Esophagus (tissue), 2 donors: Measurements from ENCODE around the gene LARGE1. TPM values are rescaled to one million over a fixed set of nuclear protein-coding genes. Genes with fewer than 3 reads are reported as not detected.

Experiments used
- H3K27ac ChIP-seq, 2 donors: one replicate each; pipeline ENCODE4 v1.5.1; 2013; ENCODE audit warnings: low read depth in 2 of 2, mild to moderate bottlenecking in 2 of 2, inconsistent platforms in 1 of 2, low read length in 1 of 2, moderate library complexity in 1 of 2
- H3K27me3 ChIP-seq, 2 donors: one replicate each; pipeline ENCODE4 v1.6.1; 2013; ENCODE audit warnings: low read length in 2 of 2, control low read depth in 1 of 2, mild to moderate bottlenecking in 1 of 2; ENCODE audit not compliant: insufficient read depth in 2 of 2, control insufficient read depth in 1 of 2
- H3K36me3 ChIP-seq, 2 donors: one replicate each; pipeline ENCODE4 v1.6.1; 2013; ENCODE audit warnings: low read length in 1 of 2; ENCODE audit not compliant: control insufficient read depth in 2 of 2, insufficient read depth in 2 of 2
- H3K4me1 ChIP-seq, 2 donors: one replicate each; pipeline ENCODE4 v1.6.1; 2013; ENCODE audit warnings: low read length in 1 of 2; ENCODE audit not compliant: control insufficient read depth in 2 of 2, insufficient read depth in 2 of 2
- H3K4me3 ChIP-seq, 2 donors: one replicate each; pipeline ENCODE4 v1.5.1; 2013; ENCODE audit warnings: low read length in 2 of 2, mild to moderate bottlenecking in 2 of 2, low read depth in 1 of 2, moderate library complexity in 1 of 2
- H3K9me3 ChIP-seq, 2 donors: one replicate each; pipeline ENCODE4 v1.6.1; 2013; ENCODE audit warnings: mild to moderate bottlenecking in 2 of 2, low read depth in 1 of 2, low read length in 1 of 2, moderate library complexity in 1 of 2; ENCODE audit not compliant: control insufficient read depth in 2 of 2, insufficient read depth in 1 of 2
- WGBS, 2 donors: extraction: QIAGEN DNeasy Blood & Tissue Kit; methylation state at CpG; one replicate each; pipeline ENCODE4 v1.1.7; 2013; 5-methylcytosine and 5-hydroxymethylcytosine counted together
- polyA plus RNA-seq, 2 donors: library from polyadenylated mRNA; stranded (reverse); fragments of 200-250 nt; gene quantifications; one replicate each; pipeline ENCODE4 v1.2.3, GENCODE V29; 2013
- donor health status: healthy with polysubstance abuse.
- donor health status: Bipolar disorder and iron deficiency.

The LARGE1 gene
- polyA plus RNA-seq, result 1 to 10 TPM; 2.0 to 2.5 TPM

GRCh38 chr22:33920197-33920540 lies at the start of gene LARGE1:
Gene LARGE1 (minus strand): TSS chr22:33920476.
- no peaks in the 10 kb centered on the region for H3K27me3 ChIP-seq
- peak within 1 kb of the TSS; percentile 72 to 82 for H3K27ac ChIP-seq
- 0 to 1% methylated on average over 27 to 47 of the region's 47 CpGs for WGBS, 2 donors
- H3K4me3 ChIP-seq, result peak within 1 kb of the TSS; percentile 59 to 74
- H3K4me1 ChIP-seq, result peaks cover 3 to 7% of the 10 kb centered on the region in 2 donors
- no peaks in the 10 kb centered on the region for H3K36me3 ChIP-seq
- no peaks in the 10 kb centered on the region for H3K9me3 ChIP-seq

DNA sequence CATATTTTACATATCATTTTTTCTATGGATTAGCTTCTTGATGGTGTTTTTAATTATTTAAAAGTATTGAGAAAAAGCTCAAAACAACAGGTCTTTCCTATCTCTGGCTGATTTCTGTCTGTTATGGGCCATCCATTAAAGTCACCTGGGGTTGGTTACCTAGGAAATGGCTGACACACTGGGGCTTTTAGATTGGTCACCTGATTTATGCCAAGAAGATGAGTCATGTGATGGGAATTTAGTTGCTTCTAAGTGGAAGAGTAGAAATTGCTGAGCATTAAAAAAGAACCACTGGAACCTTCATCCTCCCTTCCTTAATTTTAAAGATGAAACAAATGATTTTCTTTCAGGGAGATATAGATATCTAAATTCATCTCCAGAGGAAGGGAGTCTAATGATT lies 48.8 kb upstream of the LARGE1 start:
- no peaks in the 10 kb centered on the region for H3K4me1 ChIP-seq
- no peak overlapping the region for H3K4me3 ChIP-seq
- H3K9me3 ChIP-seq, result no peaks in the 10 kb centered on the region

DNA sequence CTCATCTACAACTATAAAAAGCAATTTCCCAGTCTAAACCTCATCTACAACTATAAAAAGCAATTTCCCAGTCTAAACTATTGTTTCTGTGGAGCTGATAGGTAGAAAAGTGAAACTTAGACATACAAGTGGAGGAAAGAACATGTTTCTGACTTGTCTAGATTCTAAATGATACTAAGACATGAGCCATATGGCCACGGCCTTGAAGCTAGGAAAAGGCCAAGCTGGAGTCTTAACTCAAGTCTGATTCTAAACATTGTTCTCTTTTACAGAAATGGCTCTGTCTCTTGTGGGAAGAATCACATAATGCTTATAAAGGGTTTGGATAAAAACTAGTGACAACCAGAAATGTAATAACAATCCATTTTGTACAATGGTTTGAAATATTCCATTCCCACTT lies 43.8 kb upstream of the LARGE1 start:
- no peaks in the 10 kb centered on the region for H3K27me3 ChIP-seq
- H3K9me3 ChIP-seq, result no peaks in the 10 kb centered on the region
- no peaks in the 10 kb centered on the region for H3K4me1 ChIP-seq
- WGBS, 2 donors, result 72 to 73% methylated on average over 1 of the region's 1 CpG
- H3K4me3 ChIP-seq, result no peak overlapping the region
- H3K27ac ChIP-seq, result no peak overlapping the region
- no peaks in the 10 kb centered on the region for H3K36me3 ChIP-seq

More for the DNA sequence above, 48.8 kb upstream of the LARGE1 start:
- Histone ChIP-seq H3K36me3 (no peaks in the 10 kb centered on the region), H3K27me3 (no peaks in the 10 kb centered on the region), H3K27ac (no peak overlapping the region)

DNA sequence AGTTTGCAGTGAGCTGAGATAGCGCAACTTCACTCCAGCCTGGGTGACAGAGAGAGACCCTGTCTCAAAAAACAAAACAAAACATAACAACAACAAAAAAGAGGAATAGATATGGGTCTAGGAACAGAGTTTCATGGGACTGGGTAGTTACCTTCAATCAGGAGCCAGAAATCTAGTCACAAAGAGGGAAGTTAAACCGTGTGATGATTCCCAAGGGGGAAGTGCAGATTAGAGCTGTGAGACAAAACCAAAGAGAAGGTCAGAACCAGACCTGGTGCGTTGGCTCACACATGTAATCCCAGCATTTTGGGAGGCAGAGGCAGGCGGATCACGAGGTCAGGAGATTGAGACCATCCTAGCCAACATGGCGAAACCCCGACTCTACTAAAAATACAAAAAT lies 42.1 kb upstream of the LARGE1 start:
- H3K27me3 ChIP-seq, result no peaks in the 10 kb centered on the region
- no peak overlapping the region for H3K27ac ChIP-seq
- H3K4me1 ChIP-seq, result no peaks in the 10 kb centered on the region
- WGBS, 2 donors, result 89% methylated on average over 7 of the region's 7 CpGs
- no peak overlapping the region for H3K4me3 ChIP-seq
- H3K9me3 ChIP-seq, result no peaks in the 10 kb centered on the region
- H3K36me3 ChIP-seq, result no peaks in the 10 kb centered on the region

GRCh38 chr22:33958741-33959140 lies 38.5 kb upstream of the LARGE1 start:
- Histone ChIP-seq H3K36me3 (no peaks in the 10 kb centered on the region), H3K9me3 (no peaks in the 10 kb centered on the region), H3K4me3 (no peak overlapping the region), H3K27me3 (no peaks in the 10 kb centered on the region), H3K27ac (no peak overlapping the region), H3K4me1 (no peaks in the 10 kb centered on the region)

DNA sequence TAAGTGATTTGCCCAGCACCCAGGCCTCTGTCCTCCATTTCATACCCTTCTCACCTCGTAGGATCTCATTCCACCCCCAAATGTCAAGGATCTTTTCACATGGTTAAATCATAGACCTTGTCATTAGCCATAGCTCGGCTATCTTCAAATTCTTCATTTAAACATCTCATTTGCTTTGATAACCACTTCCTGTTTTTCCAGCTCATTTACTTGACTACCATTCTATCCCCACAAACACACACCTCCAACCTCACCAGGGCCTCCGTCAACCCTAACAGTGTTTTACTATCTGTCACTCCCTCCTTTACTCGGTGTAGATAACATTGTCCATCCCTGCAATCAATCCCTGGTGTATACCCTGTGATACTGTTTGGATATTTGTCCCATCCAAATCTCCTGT lies 36.8 kb upstream of the LARGE1 start:
- Histone ChIP-seq H3K9me3 (no peaks in the 10 kb centered on the region), H3K27me3 (no peaks in the 10 kb centered on the region), H3K4me1 (no peaks in the 10 kb centered on the region), H3K4me3 (no peak overlapping the region), H3K27ac (no peak overlapping the region), H3K36me3 (no peaks in the 10 kb centered on the region)
- WGBS, 2 donors, result 52 to 56% methylated on average over 4 of the region's 4 CpGs

DNA sequence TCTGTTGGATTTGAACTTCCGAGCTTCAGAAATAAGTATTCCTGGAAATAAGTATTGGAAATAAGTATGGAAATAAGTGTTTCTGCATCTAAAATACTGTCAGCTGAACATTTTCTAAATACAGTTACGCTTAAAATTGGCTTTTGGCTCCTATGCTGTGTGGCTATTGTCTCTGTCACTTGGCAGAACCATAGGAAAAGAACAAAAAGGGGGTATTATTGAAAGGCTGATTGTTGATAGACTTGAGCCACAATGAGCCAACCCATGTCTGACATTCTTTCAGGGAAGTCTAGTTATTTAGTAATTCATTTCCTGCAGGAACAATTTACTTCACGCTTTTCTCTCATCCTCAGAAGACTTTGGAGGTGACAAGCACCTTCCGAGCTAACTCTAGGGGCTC lies 32.5 kb upstream of the LARGE1 start:
- 65 to 72% methylated on average over 4 of the region's 4 CpGs for WGBS, 2 donors
- no peaks in the 10 kb centered on the region for H3K27me3 ChIP-seq
- H3K9me3 ChIP-seq, result no peaks in the 10 kb centered on the region
- no peaks in the 10 kb centered on the region for H3K36me3 ChIP-seq
- no peaks in the 10 kb centered on the region for H3K4me1 ChIP-seq
- no peak overlapping the region for H3K27ac ChIP-seq
- no peak overlapping the region for H3K4me3 ChIP-seq

DNA sequence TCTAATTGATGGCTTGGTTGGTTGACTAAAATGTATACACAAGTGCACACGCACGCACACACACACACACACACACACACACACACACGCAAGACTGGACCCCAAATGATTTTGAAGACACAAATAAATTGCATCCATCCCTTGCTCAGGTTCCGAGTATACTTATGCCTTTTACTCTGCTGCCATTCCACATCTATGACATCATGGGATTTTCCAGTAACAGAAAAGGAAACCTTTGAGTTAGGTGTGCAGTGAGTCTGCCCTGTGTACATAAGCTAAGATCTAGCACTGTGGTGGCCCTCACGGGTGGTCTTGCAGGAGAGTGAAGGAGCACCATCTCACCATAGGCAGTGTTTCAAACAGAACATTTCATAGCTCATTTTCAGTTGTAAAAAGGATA lies 20.5 kb upstream of the LARGE1 start:
- H3K36me3 ChIP-seq, result no peaks in the 10 kb centered on the region
- no peaks in the 10 kb centered on the region for H3K4me1 ChIP-seq
- H3K27me3 ChIP-seq, result no peaks in the 10 kb centered on the region
- H3K27ac ChIP-seq, result no peak overlapping the region
- no peak overlapping the region for H3K4me3 ChIP-seq
- WGBS, 2 donors, result 70 to 76% methylated on average over 5 of the region's 5 CpGs
- H3K9me3 ChIP-seq, result no peaks in the 10 kb centered on the region

GRCh38 chr22:33932997-33933396 lies 12.7 kb upstream of the LARGE1 start:
- WGBS, 2 donors, result 52 to 68% methylated on average over 2 of the region's 2 CpGs
- no peaks in the 10 kb centered on the region for H3K36me3 ChIP-seq
- H3K27me3 ChIP-seq, result no peaks in the 10 kb centered on the region
- no peak overlapping the region for H3K27ac ChIP-seq
- no peaks in the 10 kb centered on the region for H3K9me3 ChIP-seq
- no peak overlapping the region for H3K4me3 ChIP-seq
- H3K4me1 ChIP-seq, result no peaks in the 10 kb centered on the region

DNA sequence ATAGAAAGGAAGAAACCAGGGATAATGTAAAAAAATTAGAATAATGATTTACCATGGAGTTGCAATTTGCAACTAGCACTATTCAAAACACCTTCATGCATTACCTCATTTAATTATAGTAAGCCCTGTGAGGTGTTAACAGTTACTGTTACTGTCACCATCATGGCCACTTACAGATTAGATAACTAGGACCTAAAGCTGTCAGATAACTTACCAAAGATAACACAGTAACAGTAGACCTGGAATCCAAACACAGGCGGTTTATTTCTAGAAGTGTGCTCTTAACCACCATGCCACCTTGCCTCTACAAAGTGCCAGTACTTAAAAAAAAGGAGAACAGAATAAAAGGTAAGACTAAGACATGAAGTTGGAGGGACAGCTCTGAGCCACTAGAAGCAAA lies 11.1 kb upstream of the LARGE1 start:
- no peaks in the 10 kb centered on the region for H3K36me3 ChIP-seq
- no peak overlapping the region for H3K27ac ChIP-seq
- no peaks in the 10 kb centered on the region for H3K27me3 ChIP-seq
- 88 to 91% methylated on average over 1 of the region's 1 CpG for WGBS, 2 donors
- no peaks in the 10 kb centered on the region for H3K9me3 ChIP-seq
- H3K4me1 ChIP-seq, result no peaks in the 10 kb centered on the region
- no peak overlapping the region for H3K4me3 ChIP-seq
